Thoracic aorta (tissue), 2 donors: ENCODE data around the gene MFNG. TPM values are rescaled to one million over a fixed set of nuclear protein-coding genes. Genes with fewer than 3 reads are reported as not detected.

Source experiments
- ATAC-seq: fragments of 150-250 bp; one replicate; pipeline ENCODE4 v1.8.0; 2017; ENCODE audit warnings: low read depth; ENCODE audit not compliant: insufficient number of reproducible peaks, low FRiP score
- DNase-seq: peaks from one replicate; pipeline ENCODE4 v3.0.0-alpha.2; 2020; ENCODE audit warnings: low spot score
- H3K27ac ChIP-seq, 2 donors: fragments of 200-600 bp; sonication (generic); 1 replicate in 1 of 2; 2 replicates in 1 of 2; pipeline ENCODE4 v1.5.1; 2016; ENCODE audit warnings: mild to moderate bottlenecking in 2 of 2, moderate library complexity in 2 of 2
- H3K27me3 ChIP-seq: fragments of 200-600 bp; sonication (generic); replicated peaks from 2 replicates; pipeline ENCODE4 v1.6.0; 2016; ENCODE audit warnings: mild to moderate bottlenecking; ENCODE audit not compliant: insufficient read depth
- H3K36me3 ChIP-seq: fragments of 200-600 bp; sonication (generic); one replicate; pipeline ENCODE4 v1.5.1; 2016
- H3K4me1 ChIP-seq, 2 donors: fragments of 200-600 bp; sonication (generic); 1 replicate in 1 of 2; 2 replicates in 1 of 2; pipeline versions ENCODE4 v1.5.1 to v1.6.0; 2016; ENCODE audit warnings: low read depth in 2 of 2, mild to moderate bottlenecking in 1 of 2; ENCODE audit not compliant: control insufficient read depth in 1 of 2
- H3K4me3 ChIP-seq: fragments of 200-600 bp; sonication (generic); 2 replicates; pipeline ENCODE4 v1.5.1; 2016; ENCODE audit warnings: mild to moderate bottlenecking
- H3K9me3 ChIP-seq: fragments of 200-600 bp; sonication (generic); 2 replicates; pipeline ENCODE4 v1.5.1; 2016
- total RNA-seq, 2 donors: library from RNA; depleted of rRNA; stranded (reverse); fragments of >200 nt; gene quantifications; one replicate each; pipeline versions ENCODE4 v1.1.0 to v1.2.3, GENCODE V29; 2016
- TF ChIP-seq, protein P1 (sequence below): fragments of 200-600 bp; sonication (generic); IDR thresholded peaks from one replicate; pipeline ENCODE4 v1.5.1; 2019; ENCODE audit warnings: antibody characterized with exemption

Gene MFNG
- total RNA-seq, 2 donors from 2014 or later = 18.1 to 25.5 TPM

DNA sequence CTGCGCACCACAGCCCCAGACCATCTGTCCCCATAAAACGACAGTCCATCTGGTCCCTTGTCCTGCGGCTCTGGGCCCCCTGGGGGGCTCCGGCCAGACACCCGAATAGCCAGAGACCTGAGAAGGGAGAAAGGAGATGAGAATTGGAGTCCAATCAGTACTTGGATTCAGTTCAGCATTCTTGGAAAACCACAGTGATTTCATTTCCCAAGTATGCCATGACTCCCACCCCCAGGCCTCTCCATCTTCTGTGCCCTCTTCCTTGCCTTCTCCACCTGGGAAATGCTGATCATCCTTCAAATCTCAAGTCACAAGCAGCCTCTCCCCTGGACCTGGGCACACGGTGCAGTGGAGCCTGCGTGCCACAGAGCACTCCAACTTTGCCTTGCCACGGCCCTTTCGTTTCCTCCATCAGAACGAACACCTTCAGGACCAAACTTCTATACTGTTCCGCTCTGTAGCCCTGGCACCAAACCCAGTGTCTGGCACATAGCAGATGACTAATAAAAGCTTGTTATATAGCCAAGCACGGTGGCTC is 10.9 kb upstream of the MFNG start:
- Histone ChIP-seq H3K4me3 (no peak overlapping the region), H3K36me3 (no peaks in the 10 kb centered on the region), H3K9me3 (no peaks in the 10 kb centered on the region), H3K27ac (no peak overlapping the region), H3K4me1 (peaks cover 10 to 14% of the 10 kb centered on the region in 2 donors), H3K27me3 (no peaks in the 10 kb centered on the region)
- TF ChIP-seq, protein P1, sequence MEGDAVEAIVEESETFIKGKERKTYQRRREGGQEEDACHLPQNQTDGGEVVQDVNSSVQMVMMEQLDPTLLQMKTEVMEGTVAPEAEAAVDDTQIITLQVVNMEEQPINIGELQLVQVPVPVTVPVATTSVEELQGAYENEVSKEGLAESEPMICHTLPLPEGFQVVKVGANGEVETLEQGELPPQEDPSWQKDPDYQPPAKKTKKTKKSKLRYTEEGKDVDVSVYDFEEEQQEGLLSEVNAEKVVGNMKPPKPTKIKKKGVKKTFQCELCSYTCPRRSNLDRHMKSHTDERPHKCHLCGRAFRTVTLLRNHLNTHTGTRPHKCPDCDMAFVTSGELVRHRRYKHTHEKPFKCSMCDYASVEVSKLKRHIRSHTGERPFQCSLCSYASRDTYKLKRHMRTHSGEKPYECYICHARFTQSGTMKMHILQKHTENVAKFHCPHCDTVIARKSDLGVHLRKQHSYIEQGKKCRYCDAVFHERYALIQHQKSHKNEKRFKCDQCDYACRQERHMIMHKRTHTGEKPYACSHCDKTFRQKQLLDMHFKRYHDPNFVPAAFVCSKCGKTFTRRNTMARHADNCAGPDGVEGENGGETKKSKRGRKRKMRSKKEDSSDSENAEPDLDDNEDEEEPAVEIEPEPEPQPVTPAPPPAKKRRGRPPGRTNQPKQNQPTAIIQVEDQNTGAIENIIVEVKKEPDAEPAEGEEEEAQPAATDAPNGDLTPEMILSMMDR = no peak
- ATAC-seq (no peak), DNase-seq (no peak)

- H3K27me3 ChIP-seq = no peaks in the 10 kb centered on the region
- no peak for ATAC-seq
Observed at GRCh38 chr22:37496651-37497050, 10.5 kb upstream of the MFNG start.

GRCh38 chr22:37493979-37494378 is 7.8 kb upstream of the MFNG start:
- no peaks in the 10 kb centered on the region for H3K27me3 ChIP-seq
- H3K9me3 ChIP-seq = no peaks in the 10 kb centered on the region
- ATAC-seq (no peak), DNase-seq (no peak)
- H3K4me1 ChIP-seq = no peaks in the 10 kb centered on the region
- TF ChIP-seq, protein P1 = no peak
- H3K36me3 ChIP-seq = no peaks in the 10 kb centered on the region
- no peak overlapping the region for H3K27ac ChIP-seq
- H3K4me3 ChIP-seq = no peak overlapping the region

More at GRCh38 chr22:37496651-37497050, 10.5 kb upstream of the MFNG start:
- Histone ChIP-seq H3K27ac (no peak overlapping the region), H3K4me3 (no peak overlapping the region), H3K9me3 (no peaks in the 10 kb centered on the region), H3K4me1 (peaks cover 6 to 9% of the 10 kb centered on the region in 2 donors), H3K36me3 (no peaks in the 10 kb centered on the region)
- TF ChIP-seq, protein P1 = no peak
- DNase-seq = no peak

DNA sequence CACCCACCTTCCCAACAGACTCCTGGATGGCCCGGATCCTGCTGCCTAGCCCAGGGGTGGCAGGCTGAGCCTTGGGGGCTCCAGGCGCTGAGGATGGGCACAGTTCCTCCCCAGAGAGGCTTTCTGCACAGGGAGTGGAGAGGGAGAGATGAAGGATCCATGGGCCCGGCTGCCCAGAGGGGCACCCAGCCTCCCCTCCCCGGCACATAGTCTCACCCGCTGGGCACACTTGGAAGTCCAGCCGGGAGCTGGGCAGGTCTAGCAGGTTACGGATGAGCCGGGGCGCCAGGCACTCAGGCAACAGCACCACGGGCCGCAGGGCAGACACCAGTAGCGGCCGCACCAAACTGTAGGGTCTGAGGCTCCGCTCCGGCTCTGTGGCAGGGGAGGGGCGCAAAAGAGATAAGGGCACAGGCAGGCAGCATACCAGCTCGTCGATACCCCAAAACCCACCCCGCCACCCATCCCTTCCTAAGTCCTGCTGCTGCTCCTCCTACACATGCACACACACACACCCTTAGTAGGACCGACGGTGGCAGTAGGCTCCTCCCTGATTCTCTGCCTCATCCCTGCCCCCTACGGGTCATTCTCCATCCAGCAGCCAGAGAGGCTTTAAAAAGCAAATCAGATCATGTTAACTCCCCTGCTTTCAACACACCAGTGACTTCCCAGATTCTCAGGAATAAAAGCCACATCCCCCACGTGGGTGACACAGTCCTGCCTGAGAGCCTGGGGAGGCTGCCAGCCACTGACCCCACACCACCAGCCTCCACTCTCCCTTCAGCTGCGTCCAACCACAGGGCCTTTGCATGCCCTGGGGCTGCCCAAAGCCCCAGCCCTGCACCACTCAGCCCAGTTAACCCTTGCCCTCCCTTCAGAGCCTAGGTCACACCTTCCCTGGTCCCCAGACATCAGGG is 6.5 kb upstream of the MFNG start:
- no peak overlapping the region for H3K27ac ChIP-seq
- no peak overlapping the region for H3K4me3 ChIP-seq
- H3K36me3 ChIP-seq = no peaks in the 10 kb centered on the region
- H3K27me3 ChIP-seq = no peaks in the 10 kb centered on the region
- H3K9me3 ChIP-seq = no peaks in the 10 kb centered on the region
- TF ChIP-seq, protein P1 = no peak
- ATAC-seq (no peak), DNase-seq (no peak)
- H3K4me1 ChIP-seq = no peaks in the 10 kb centered on the region

- H3K36me3 ChIP-seq = no peaks in the 10 kb centered on the region
- no peak for ATAC-seq
- no peaks in the 10 kb centered on the region for H3K27me3 ChIP-seq
Observed at GRCh38 chr22:37491559-37492427, 5.6 kb upstream of the MFNG start.

More at GRCh38 chr22:37491559-37492427, 5.6 kb upstream of the MFNG start:
- DNase-seq = no peak
- Histone ChIP-seq H3K27ac (no peak overlapping the region), H3K4me1 (no peaks in the 10 kb centered on the region), H3K9me3 (no peaks in the 10 kb centered on the region), H3K4me3 (no peak overlapping the region)
- TF ChIP-seq, protein P1 = no peak
